Measurements from ENCODE around the gene PACRG. TPM values are rescaled to one million over a fixed set of nuclear protein-coding genes. Genes with fewer than 3 reads are reported as not detected.

PACRG gene
- total and polyA plus RNA-seq, 2 donors (not counting 3 experiments of a cell fraction or from before 2014, with no cell fraction given), result 0.08 TPM; not detected in 1

- no peak overlapping the region for H3K9ac ChIP-seq (replicated peaks; ENCODE audit: extremely low read depth, insufficient read depth, low read length)
- no peaks in the 10 kb centered on the region for H3K9me1 ChIP-seq (replicated peaks; ENCODE audit: control insufficient read depth, extremely low read depth, insufficient read depth, low read length)
- H3K4me1 ChIP-seq (ENCODE audit: control insufficient read depth, extremely low read depth, insufficient read depth, low read length), result no peaks in the 10 kb centered on the region
- no peaks in the 10 kb centered on the region for H3K9me3 ChIP-seq (replicated peaks; ENCODE audit: control insufficient read depth, insufficient read depth, low read length)
- dilution Hi-C loops (cut with MboI; ENCODE audit: extremely low pct_ligation_motif_present, low sequenced_read_pairs), result no loop called here
- FAIRE-seq (no peak), DNase-seq (ENCODE audit: low read depth, low spot score) (no peak)
- no peaks in the 10 kb centered on the region for H3K36me3 ChIP-seq (ENCODE audit: control insufficient read depth in 2 of 2, extremely low read depth in 1 of 2, insufficient read depth in 2 of 2, low read length in 2 of 2)
- intact Hi-C loops (cut with micrococcal nuclease), result no loop called here
- no peak overlapping the region for H3K4me2 ChIP-seq (ENCODE audit: insufficient read depth, low read length)
- H3K4me3 ChIP-seq (replicated peaks in 1 of 3; ENCODE audit: insufficient read depth in 1 of 3, low read depth in 1 of 3, low read length in 3 of 3), result no peak overlapping the region
- H2AFZ ChIP-seq (ENCODE audit: low read depth, low read length), result no peak overlapping the region
- no peak overlapping the region for H3K27ac ChIP-seq (ENCODE audit: insufficient read depth, low read depth, low read length)
- H4K20me1 ChIP-seq (replicated peaks; ENCODE audit: control insufficient read depth, extremely low read depth, insufficient read depth, low read length), result no peaks in the 10 kb centered on the region
- TF ChIP-seq, protein P1, sequence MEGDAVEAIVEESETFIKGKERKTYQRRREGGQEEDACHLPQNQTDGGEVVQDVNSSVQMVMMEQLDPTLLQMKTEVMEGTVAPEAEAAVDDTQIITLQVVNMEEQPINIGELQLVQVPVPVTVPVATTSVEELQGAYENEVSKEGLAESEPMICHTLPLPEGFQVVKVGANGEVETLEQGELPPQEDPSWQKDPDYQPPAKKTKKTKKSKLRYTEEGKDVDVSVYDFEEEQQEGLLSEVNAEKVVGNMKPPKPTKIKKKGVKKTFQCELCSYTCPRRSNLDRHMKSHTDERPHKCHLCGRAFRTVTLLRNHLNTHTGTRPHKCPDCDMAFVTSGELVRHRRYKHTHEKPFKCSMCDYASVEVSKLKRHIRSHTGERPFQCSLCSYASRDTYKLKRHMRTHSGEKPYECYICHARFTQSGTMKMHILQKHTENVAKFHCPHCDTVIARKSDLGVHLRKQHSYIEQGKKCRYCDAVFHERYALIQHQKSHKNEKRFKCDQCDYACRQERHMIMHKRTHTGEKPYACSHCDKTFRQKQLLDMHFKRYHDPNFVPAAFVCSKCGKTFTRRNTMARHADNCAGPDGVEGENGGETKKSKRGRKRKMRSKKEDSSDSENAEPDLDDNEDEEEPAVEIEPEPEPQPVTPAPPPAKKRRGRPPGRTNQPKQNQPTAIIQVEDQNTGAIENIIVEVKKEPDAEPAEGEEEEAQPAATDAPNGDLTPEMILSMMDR (IDR thresholded peaks at IDR 0.05; ENCODE audit: extremely low read depth in 1 of 2, insufficient read depth in 1 of 2, low read depth in 1 of 2, low read length in 2 of 2), result no peak
- TF ChIP-seq POLR2A (IDR thresholded peaks at IDR 0.05; ENCODE audit: low read depth, low read length) (no peak), POLR2AphosphoS5 (IDR thresholded peaks at IDR 0.05; ENCODE audit: insufficient read depth, low read depth, low read length) (no peak), FOS (IDR thresholded peaks at IDR 0.05; ENCODE audit: borderline replicate concordance, insufficient read depth, low read length) (no peak), MYC (IDR thresholded peaks at IDR 0.05; ENCODE audit: low read depth, low read length) (no peak), EZH2 (IDR thresholded peaks at IDR 0.05; ENCODE audit: borderline replicate concordance, low read depth, low read length, severe bottlenecking) (no peak), GATA2 (IDR thresholded peaks at IDR 0.05; ENCODE audit: insufficient read depth, insufficient read length, low read depth, low read length) (no peak), JUN (IDR thresholded peaks at IDR 0.05; ENCODE audit: borderline replicate concordance, insufficient read depth, insufficient read length, low read depth) (no peak)
- TF ChIP-seq, protein P2, sequence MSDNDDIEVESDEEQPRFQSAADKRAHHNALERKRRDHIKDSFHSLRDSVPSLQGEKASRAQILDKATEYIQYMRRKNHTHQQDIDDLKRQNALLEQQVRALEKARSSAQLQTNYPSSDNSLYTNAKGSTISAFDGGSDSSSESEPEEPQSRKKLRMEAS (IDR thresholded peaks at IDR 0.05; ENCODE audit: insufficient read depth, insufficient read length), result no peak
- no TSS peak for BruUV-seq (replicated peaks)
- POLR2A ChIA-PET, result no interaction called here
- H3K79me2 ChIP-seq (ENCODE audit: control insufficient read depth, insufficient read depth, low read length), result no peaks in the 10 kb centered on the region
- CTCF ChIA-PET, result no interaction called here
- peaks cover 2 to 3% of the 10 kb centered on the region in 2 experiments for H3K27me3 ChIP-seq (ENCODE audit: control insufficient read depth in 2 of 2, insufficient read depth in 2 of 2, low read length in 2 of 2)
Observed at GRCh38 chr6:163230901-163231300, 503.1 kb downstream of the PACRG start.
